H1 (cell line): ENCODE results near the gene B4GALNT3. TPM values are rescaled to one million over a fixed set of nuclear protein-coding genes. Genes with fewer than 3 reads are reported as not detected.

Experiments used
- CTCF ChIA-PET: fragments of 300-600 bp; sonication (Branson Sonifier 250); formaldehyde crosslinking; loops from one replicate; lab custom pipeline; 2021; ENCODE audit not compliant: partially characterized antibody; lab: Charles Lee
- POLR2A ChIA-PET: fragments of 300-600 bp; sonication (Branson Sonifier 250); formaldehyde crosslinking; loops from one replicate; lab custom pipeline; 2021; ENCODE audit warnings: inconsistent platforms; ENCODE audit not compliant: partially characterized antibody; lab: Charles Lee
- DNase-seq, 2 experiments: peaks; one replicate each; pipeline versions ENCODE4 v3.0.0 to v3.0.0-alpha.2; 2010 to 2022; ENCODE audit warnings: low spot score in 2 of 2, low read depth in 1 of 2, mixed read lengths in 1 of 2
- FAIRE-seq: peaks from 2 replicates; lab custom pipeline; 2011; peaks lifted over from hg19 to GRCh38; lab: Jason Lieb, UNC
- H2AFZ ChIP-seq: 2 replicates; pipeline ENCODE4 v1.8.1; 2012; ENCODE audit warnings: low read length, inconsistent platforms
- H2AK5ac ChIP-seq: 2 replicates; pipeline ENCODE4 v1.6.1; 2013; ENCODE audit warnings: low read depth, low read length
- H2BK120ac ChIP-seq: replicated peaks from 2 replicates; pipeline ENCODE3; 2013; ENCODE audit warnings: low read depth, low read length, inconsistent platforms
- H2BK12ac ChIP-seq: 2 replicates; pipeline ENCODE4 v1.6.1; 2013; ENCODE audit warnings: low read depth, low read length
- H2BK15ac ChIP-seq: 2 replicates; pipeline ENCODE4 v1.6.1; 2013; ENCODE audit warnings: low read length
- H2BK20ac ChIP-seq: 2 replicates; pipeline ENCODE4 v1.6.1; 2013; ENCODE audit warnings: low read length
- H2BK5ac ChIP-seq: 2 replicates; pipeline ENCODE4 v1.6.1; 2013; ENCODE audit warnings: low read depth, low read length
- H3K14ac ChIP-seq: 2 replicates; pipeline ENCODE4 v1.6.1; 2013; ENCODE audit warnings: inconsistent platforms; ENCODE audit not compliant: insufficient read length
- H3K18ac ChIP-seq: 2 replicates; pipeline ENCODE4 v1.6.1; 2013; ENCODE audit warnings: low read length; ENCODE audit errors: extremely low read depth
- H3K23ac ChIP-seq: 2 replicates; pipeline ENCODE4 v1.6.1; 2013; ENCODE audit warnings: inconsistent platforms; ENCODE audit not compliant: insufficient read length
- H3K23me2 ChIP-seq: 2 replicates; pipeline ENCODE4 v1.6.1; 2013; ENCODE audit warnings: low read depth, low read length
- H3K27ac ChIP-seq: 2 replicates; pipeline ENCODE4 v1.6.1; 2011; ENCODE audit warnings: low read depth, low read length, inconsistent platforms
- H3K27me3 ChIP-seq, 4 experiments: replicated peaks in 1 of 4; 1 replicate in 1 of 4; 2 replicates in 3 of 4; pipeline versions ENCODE4 v1.6.1 to v1.8.1; 2011 to 2013; ENCODE audit warnings: low read length in 3 of 4, mild to moderate bottlenecking in 3 of 4, inconsistent platforms in 2 of 4, mixed read lengths in 2 of 4, moderate library complexity in 1 of 4; ENCODE audit not compliant: control insufficient read depth in 3 of 4, insufficient read depth in 3 of 4; ENCODE audit errors: extremely low read depth in 1 of 4
- H3K36me3 ChIP-seq, 4 experiments: 2 replicates each; pipeline versions ENCODE4 v1.6.1 to v1.8.1; 2011 to 2013; ENCODE audit warnings: mild to moderate bottlenecking in 4 of 4, low read length in 3 of 4, moderate library complexity in 2 of 4, control low read depth in 1 of 4, inconsistent platforms in 1 of 4; ENCODE audit not compliant: insufficient read depth in 4 of 4, control insufficient read depth in 2 of 4
- H3K4ac ChIP-seq: replicated peaks from 2 replicates; pipeline ENCODE3; 2013; ENCODE audit warnings: low read length, low read depth, mixed read lengths, inconsistent platforms; ENCODE audit not compliant: insufficient read length
- H3K4me1 ChIP-seq, 4 experiments: replicated peaks in 1 of 4; 1 replicate in 1 of 4; 2 replicates in 3 of 4; pipeline versions ENCODE4 v1.6.1 to v1.8.1; 2011 to 2013; ENCODE audit warnings: low read length in 3 of 4, inconsistent platforms in 2 of 4, mixed read lengths in 1 of 4; ENCODE audit not compliant: insufficient read depth in 4 of 4, control insufficient read depth in 3 of 4
- H3K4me2 ChIP-seq, 2 experiments: 2 replicates each; pipeline versions ENCODE4 v1.6.1 to v1.8.1; 2011 to 2013; ENCODE audit warnings: low read depth in 2 of 2, low read length in 2 of 2, control low read depth in 1 of 2, inconsistent platforms in 1 of 2, mild to moderate bottlenecking in 1 of 2; ENCODE audit not compliant: insufficient read depth in 1 of 2
- H3K4me3 ChIP-seq, 4 experiments: fragments of 200-600, 300-600 bp in 1 of 4; sonication (generic), shearing (Covaris generic), sonication (Bioruptor Twin) in 1 of 4; 2 replicates each; pipeline versions ENCODE4 v1.5.1 to v1.8.1; 2011 to 2016; ENCODE audit warnings: low read length in 4 of 4, low read depth in 3 of 4, control low read depth in 2 of 4, inconsistent platforms in 2 of 4, mild to moderate bottlenecking in 2 of 4, mixed read lengths in 1 of 4, moderate library complexity in 1 of 4; ENCODE audit not compliant: insufficient read depth in 2 of 4; ENCODE audit errors: extremely low read depth in 1 of 4
- H3K56ac ChIP-seq: replicated peaks from 2 replicates; pipeline ENCODE3; 2013; ENCODE audit warnings: low read depth, mild to moderate bottlenecking, mixed read lengths, low read length, inconsistent platforms; ENCODE audit not compliant: insufficient read length
- H3K79me1 ChIP-seq: 2 replicates; pipeline ENCODE4 v1.6.1; 2013; ENCODE audit warnings: low read depth, low read length, control low read depth
- H3K79me2 ChIP-seq, 2 experiments: 2 replicates each; pipeline versions ENCODE4 v1.6.1 to v1.8.1; 2012 to 2013; ENCODE audit warnings: low read length in 2 of 2, mild to moderate bottlenecking in 2 of 2, inconsistent platforms in 1 of 2; ENCODE audit not compliant: insufficient read depth in 2 of 2, control insufficient read depth in 1 of 2
- H3K9ac ChIP-seq, 4 experiments: replicated peaks in 1 of 4; 1 replicate in 1 of 4; 2 replicates in 3 of 4; pipeline versions ENCODE4 v1.6.1 to v1.8.1; 2011 to 2013; ENCODE audit warnings: low read depth in 3 of 4, low read length in 3 of 4, control low read depth in 2 of 4, mild to moderate bottlenecking in 2 of 4, moderate library complexity in 2 of 4, inconsistent platforms in 1 of 4; ENCODE audit errors: extremely low read depth in 1 of 4
- H3K9me3 ChIP-seq, 2 experiments: 2 replicates each; pipeline versions ENCODE4 v1.6.1 to v1.8.1; 2012 to 2013; ENCODE audit warnings: mild to moderate bottlenecking in 2 of 2, moderate library complexity in 2 of 2, control low read depth in 1 of 2, inconsistent platforms in 1 of 2, low read depth in 1 of 2, low read length in 1 of 2, mixed read lengths in 1 of 2; ENCODE audit not compliant: insufficient read depth in 2 of 2
- H4K20me1 ChIP-seq, 2 experiments: replicated peaks in 1 of 2; 2 replicates each; pipeline versions ENCODE3 to v1.8.1; 2011 to 2013; ENCODE audit warnings: inconsistent platforms in 2 of 2, low read length in 2 of 2, mild to moderate bottlenecking in 1 of 2; ENCODE audit not compliant: insufficient read depth in 2 of 2, control insufficient read depth in 1 of 2
- H4K5ac ChIP-seq: 2 replicates; pipeline ENCODE4 v1.6.1; 2013; ENCODE audit warnings: low read length, low read depth, mixed read lengths, inconsistent platforms; ENCODE audit not compliant: insufficient read length
- H4K8ac ChIP-seq: 2 replicates; pipeline ENCODE4 v1.8.0; 2013; ENCODE audit warnings: mild to moderate bottlenecking, moderate library complexity, low read length, inconsistent platforms; ENCODE audit not compliant: insufficient read depth; ENCODE audit errors: extremely low read depth
- H4K91ac ChIP-seq: replicated peaks from 2 replicates; pipeline ENCODE3; 2013; ENCODE audit warnings: low read length, mixed read lengths, inconsistent platforms; ENCODE audit not compliant: insufficient read length
- WGBS, 2 experiments: shearing (Covaris generic) in 1 of 2; methylation state at CpG; one replicate each; pipeline versions ENCODE4 v1.1.6 to v1.1.7; 2013 to 2015; ENCODE audit warnings: low lambda C conversion rate in 2 of 2, mixed read lengths in 2 of 2, inconsistent platforms in 1 of 2, low coverage in 1 of 2, missing lambda C conversion rate in 1 of 2; ENCODE audit not compliant: insufficient replicate concordance in 2 of 2, insufficient coverage in 1 of 2, insufficient read length in 1 of 2; ENCODE audit errors: extremely low coverage in 1 of 2, missing lambda C conversion rate in 1 of 2; 5-methylcytosine and 5-hydroxymethylcytosine counted together
- polyA plus RNA-seq, 7 experiments: library from polyadenylated mRNA; depleted of rRNA in 3 of 7; stranded (reverse) in 5 of 7; unstranded in 2 of 7; fragments of >200 nt in 5 of 7; fragments of 200-250 nt in 2 of 7; gene quantifications; 1 replicate in 5 of 7; 2 replicates in 1 of 7; 4 replicates in 1 of 7; pipeline versions ENCODE4 v1.2.1 to v1.2.3, GENCODE V29; 2011 to 2013; ENCODE audit warnings: missing spikeins in 2 of 7, mixed read lengths in 2 of 7
- total RNA-seq: library from RNA; stranded (reverse); fragmentation: NEBNext Ultra II Directional; extraction: Animal tissue kit (Norgen Biotek cat#: 25700); gene quantifications from 2 replicates; pipeline ENCODE4 v1.2.1, GENCODE V29; 2021

B4GALNT3 gene
- total and polyA plus RNA-seq, 2 of the 8 experiments (the other 6 are each of a cell fraction or from before 2014, with no cell fraction given): 12.5 to 20.3 TPM

DNA sequence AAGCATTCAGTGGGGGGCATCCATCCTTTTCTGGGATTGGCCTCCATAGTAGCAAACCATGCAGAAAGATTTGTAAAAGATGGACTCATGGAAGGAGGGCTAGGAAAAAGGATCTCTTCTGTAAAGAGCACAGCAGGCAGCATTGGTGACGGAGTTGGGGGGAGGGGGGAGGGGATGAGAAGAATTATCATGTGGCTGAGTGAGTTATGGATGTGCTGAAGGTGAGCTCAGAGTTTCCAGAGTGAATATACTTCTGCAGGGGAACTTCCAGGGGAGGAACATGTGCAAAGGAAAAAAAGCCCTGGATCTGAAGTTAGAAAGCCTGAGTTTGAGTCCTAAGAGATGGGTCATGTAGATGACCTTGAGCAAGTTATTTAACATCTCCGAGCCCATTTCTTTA is 3.9 kb upstream of the B4GALNT3 start:
- Histone ChIP-seq H3K4ac (no peak overlapping the region), H3K56ac (no peak overlapping the region), H3K4me1 (peaks cover 0 to 3% (median 1%) of the 10 kb centered on the region in 4 experiments; a peak in 1 of 7 replicates), H2BK5ac (no peak overlapping the region), H3K18ac (no peak overlapping the region), H3K4me2 (no peak overlapping the region), H2BK15ac (no peak overlapping the region), H3K9ac (no peak overlapping the region), H3K27me3 (peaks cover 0 to 16% (median 8%) of the 10 kb centered on the region in 4 experiments; a peak in 6 of 7 replicates), H2BK12ac (no peak overlapping the region), H3K14ac (no peak overlapping the region), H3K79me1 (no peaks in the 10 kb centered on the region), H2AK5ac (no peak overlapping the region), H3K9me3 (peaks cover 19 to 21% of the 10 kb centered on the region in 2 experiments), H4K91ac (no peak overlapping the region), H4K5ac (no peak overlapping the region), H4K8ac (no peak overlapping the region), H2BK20ac (no peak overlapping the region), H4K20me1 (peaks cover 0 to 3% of the 10 kb centered on the region in 2 experiments), H3K79me2 (no peaks in the 10 kb centered on the region), H3K27ac (no peak overlapping the region), H3K23ac (no peak overlapping the region), H2AFZ (no peak overlapping the region), H3K4me3 (no peak overlapping the region), H3K23me2 (peaks cover 7% of the 10 kb centered on the region; the same call in 1 of the 2 replicates), H3K36me3 (no peaks in the 10 kb centered on the region), H2BK120ac (no peak overlapping the region)
- no peak for FAIRE-seq
- CTCF ChIA-PET: interaction anchor here (0.8 to 13.7 kb wide), 9 partner anchors 9 to 113 kb away, joined by 3 to 163 read pairs (median 13); no protein-coding TSS in a partner anchor
- 89% methylated on average over 1 of the region's 2 CpGs; no CpG with 5 or more reads in 1 of the 2 experiments for WGBS, 2 experiments
- POLR2A ChIA-PET: interaction anchor here (0.5 kb wide), 1 partner anchor 304 kb away, joined by 3 read pairs; no protein-coding TSS in a partner anchor
- DNase-seq: no peak
